IMR-90 (cell line): ENCODE results near the gene COL23A1. TPM values are rescaled to one million over a fixed set of nuclear protein-coding genes. Genes with fewer than 3 reads are reported as not detected.

ENCODE experiments used
- ATAC-seq: fragments of 200-7000 bp; cut with Tn5 transposase; 2 replicates; pipeline ENCODE4 v1.9.1; 2020; ENCODE audit warnings: low read depth, mild to moderate bottlenecking, moderate library complexity
- BruUV-seq: library from RNA; stranded (reverse); fragments of 400-500 nt; replicated peaks from 2 replicates; lab custom pipeline; 2021; lab: Mats Ljungman, UMichigan
- CTCF ChIA-PET: fragments of 300-600 bp; formaldehyde crosslinking; extraction: SDS; loops from one replicate; lab custom pipeline; 2021; ENCODE audit warnings: antibody characterized with exemption; lab: Yijun Ruan, JAX
- POLR2A ChIA-PET: fragments of 300-600 bp; sonication (Branson Sonifier 250); formaldehyde crosslinking; loops from one replicate; lab custom pipeline; 2022; ENCODE audit warnings: antibody characterized with exemption; ENCODE audit not compliant: unreplicated experiment; lab: Charles Lee
- DNase-seq: peaks from one replicate; pipeline ENCODE4 v3.0.0; 2013
- H2AFZ ChIP-seq: replicated peaks from 2 replicates; pipeline ENCODE3; 2013; ENCODE audit warnings: low read length, mild to moderate bottlenecking; ENCODE audit not compliant: poor library complexity
- H2AK5ac ChIP-seq: 2 replicates; pipeline ENCODE4 v1.6.1; 2013; ENCODE audit warnings: low read depth, low read length, inconsistent platforms
- H2AK9ac ChIP-seq: replicated peaks from 2 replicates; pipeline ENCODE3; 2013; ENCODE audit warnings: mild to moderate bottlenecking, low read depth, low read length, moderate library complexity; ENCODE audit not compliant: poor library complexity
- H2BK120ac ChIP-seq: 2 replicates; pipeline ENCODE4 v1.6.1; 2013; ENCODE audit warnings: low read depth, low read length, inconsistent platforms
- H2BK15ac ChIP-seq: 3 replicates; pipeline ENCODE4 v1.6.1; 2013; ENCODE audit warnings: low read depth, low read length, inconsistent platforms
- H2BK20ac ChIP-seq: 2 replicates; pipeline ENCODE4 v1.6.1; 2013; ENCODE audit warnings: low read depth, mild to moderate bottlenecking, inconsistent platforms, low read length, moderate library complexity
- H2BK5ac ChIP-seq: 2 replicates; pipeline ENCODE4 v1.6.1; 2013; ENCODE audit warnings: mild to moderate bottlenecking, low read depth, low read length, inconsistent platforms; ENCODE audit not compliant: poor library complexity, severe bottlenecking
- H3K14ac ChIP-seq: replicated peaks from 2 replicates; pipeline ENCODE4 v1.6.1; 2013; ENCODE audit warnings: low read depth, low read length, inconsistent platforms
- H3K18ac ChIP-seq: 2 replicates; pipeline ENCODE4 v1.6.1; 2013; ENCODE audit warnings: low read depth, low read length, control low read depth
- H3K23ac ChIP-seq: 2 replicates; pipeline ENCODE4 v1.6.1; 2013; ENCODE audit warnings: low read depth, low read length, inconsistent platforms
- H3K27ac ChIP-seq: 2 replicates; pipeline ENCODE4 v1.5.1; 2013; ENCODE audit warnings: mild to moderate bottlenecking, control low read depth, low read length; ENCODE audit not compliant: insufficient read depth
- H3K27me3 ChIP-seq: 2 replicates; pipeline ENCODE4 v1.6.1; 2013; ENCODE audit warnings: low read length; ENCODE audit not compliant: control insufficient read depth, insufficient read depth
- H3K36me3 ChIP-seq: 2 replicates; pipeline ENCODE4 v1.6.1; 2013; ENCODE audit warnings: low read length, mixed read lengths; ENCODE audit not compliant: control insufficient read depth, insufficient read depth
- H3K4ac ChIP-seq: 2 replicates; pipeline ENCODE4 v1.6.1; 2013; ENCODE audit warnings: low read depth, low read length, inconsistent platforms
- H3K4me1 ChIP-seq: 2 replicates; pipeline ENCODE4 v1.6.1; 2013; ENCODE audit warnings: low read length, mixed read lengths; ENCODE audit not compliant: control insufficient read depth, insufficient read depth
- H3K4me2 ChIP-seq: 2 replicates; pipeline ENCODE4 v1.6.1; 2013; ENCODE audit warnings: low read depth, mild to moderate bottlenecking, control low read depth, low read length, moderate library complexity
- H3K4me3 ChIP-seq: 2 replicates; pipeline ENCODE4 v1.5.1; 2013; ENCODE audit warnings: low read depth, mild to moderate bottlenecking, control low read depth, low read length, moderate library complexity; ENCODE audit not compliant: insufficient read depth
- H3K56ac ChIP-seq: 2 replicates; pipeline ENCODE4 v1.6.1; 2013; ENCODE audit warnings: low read length, inconsistent platforms; ENCODE audit not compliant: insufficient read depth; ENCODE audit errors: extremely low read depth
- H3K79me1 ChIP-seq, 2 experiments: 2 replicates each; pipeline ENCODE4 v1.6.1; 2013; ENCODE audit warnings: low read length in 2 of 2, inconsistent platforms in 1 of 2, low read depth in 1 of 2
- H3K9ac ChIP-seq: 2 replicates; pipeline ENCODE4 v1.6.1; 2013; ENCODE audit warnings: low read depth, low read length, control low read depth
- H3K9me1 ChIP-seq: 2 replicates; pipeline ENCODE4 v1.6.1; 2013; ENCODE audit warnings: low read length, inconsistent platforms; ENCODE audit not compliant: insufficient read depth
- H3K9me3 ChIP-seq: 2 replicates; pipeline ENCODE4 v1.6.1; 2013; ENCODE audit warnings: low read length; ENCODE audit not compliant: control insufficient read depth, insufficient read depth
- H4K20me1 ChIP-seq: 2 replicates; pipeline ENCODE4 v1.6.1; 2013; ENCODE audit warnings: low read length, inconsistent platforms; ENCODE audit not compliant: insufficient read depth
- H4K5ac ChIP-seq: 2 replicates; pipeline ENCODE4 v1.6.1; 2013; ENCODE audit warnings: mild to moderate bottlenecking, low read depth, low read length, control low read depth
- H4K8ac ChIP-seq, 2 experiments: 2 replicates each; pipeline ENCODE4 v1.6.1; 2013; ENCODE audit warnings: low read depth in 2 of 2, low read length in 2 of 2, control low read depth in 1 of 2, inconsistent platforms in 1 of 2
- H4K91ac ChIP-seq: 2 replicates; pipeline ENCODE4 v1.6.1; 2013; ENCODE audit warnings: low read depth, low read length, inconsistent platforms; ENCODE audit not compliant: insufficient read depth
- BHLHE40 ChIP-seq: fragments of 150-350 bp; IDR thresholded peaks from 2 replicates; pipeline ENCODE4 v1.6.1; 2016; ENCODE audit warnings: mild to moderate bottlenecking, low read depth, low read length
- CEBPB ChIP-seq: IDR thresholded peaks from 2 replicates; pipeline ENCODE4 v1.6.1; 2012; ENCODE audit warnings: low read depth, low read length, improper control_type of control experiment
- CHD1 ChIP-seq: IDR thresholded peaks from 2 replicates; pipeline ENCODE4 v1.6.1; 2012; ENCODE audit warnings: low read depth, low read length, improper control_type of control experiment
- FOS ChIP-seq: fragments of 150-350 bp; IDR thresholded peaks from 2 replicates; pipeline ENCODE4 v1.6.1; 2016; ENCODE audit warnings: low read depth, low read length
- MAFK ChIP-seq: IDR thresholded peaks from 2 replicates; pipeline ENCODE4 v1.6.1; 2012; ENCODE audit warnings: low read depth, low read length, improper control_type of control experiment
- MAZ ChIP-seq: IDR thresholded peaks from 2 replicates; pipeline ENCODE4 v1.6.1; 2012; ENCODE audit warnings: low read depth, mild to moderate bottlenecking, low read length, improper control_type of control experiment, moderate library complexity, borderline replicate concordance
- MXI1 ChIP-seq: IDR thresholded peaks from 2 replicates; pipeline ENCODE4 v1.6.1; 2012; ENCODE audit warnings: low read depth, mild to moderate bottlenecking, low read length, moderate library complexity, borderline replicate concordance
- NFE2L2 ChIP-seq: fragments of 150-350 bp; IDR thresholded peaks from 2 replicates; pipeline ENCODE4 v1.6.1; 2016; ENCODE audit warnings: low read depth, mild to moderate bottlenecking, low read length
- POLR2A ChIP-seq: IDR thresholded peaks from 2 replicates; pipeline ENCODE4 v1.6.1; 2012; ENCODE audit warnings: mild to moderate bottlenecking, low read depth, low read length
- RAD21 ChIP-seq: IDR thresholded peaks from 2 replicates; pipeline ENCODE4 v1.6.1; 2012; ENCODE audit warnings: low read length, improper control_type of control experiment
- RCOR1 ChIP-seq: IDR thresholded peaks from 2 replicates; pipeline ENCODE4 v1.6.1; 2012; ENCODE audit warnings: mild to moderate bottlenecking, low read length, improper control_type of control experiment; ENCODE audit not compliant: insufficient replicate concordance
- RFX5 ChIP-seq: IDR thresholded peaks from 2 replicates; pipeline ENCODE4 v1.8.0; 2012; ENCODE audit warnings: low read depth, mild to moderate bottlenecking, low read length, moderate library complexity
- SMC3 ChIP-seq: fragments of 150-350 bp; IDR thresholded peaks from 2 replicates; pipeline ENCODE4 v1.6.1; 2016; ENCODE audit warnings: low read depth, mild to moderate bottlenecking, antibody characterized with exemption, low read length, moderate library complexity
- WGBS, 2 experiments: methylation state at CpG; one replicate each; pipeline versions ENCODE4 v1.1.5 to v1.1.7; 2013; ENCODE audit warnings: missing lambda C conversion rate in 2 of 2; ENCODE audit not compliant: insufficient read length in 1 of 2; ENCODE audit errors: extremely low coverage in 2 of 2; 5-methylcytosine and 5-hydroxymethylcytosine counted together
- dilution Hi-C: fragments of 300-500 bp; cut with HindIII; formaldehyde crosslinking; loops from one replicate; pipeline ENCODE4 v1.14.3; 2018; ENCODE audit warnings: low sequenced_read_pairs; ENCODE audit not compliant: unreplicated experiment
- in situ Hi-C: fragments of 300-500 bp; cut with MboI; formaldehyde crosslinking; loops from 3 replicates; pipeline ENCODE4 v1.14.3; 2019; ENCODE audit warnings: low sequenced_read_pairs, inconsistent platforms, mixed read lengths
- intact Hi-C: fragments of 100-400 bp; cut with micrococcal nuclease; formaldehyde crosslinking; loops from 2 replicates; pipeline ENCODE4 v1.10.0; 2022
- polyA plus RNA-seq, 3 experiments: library from polyadenylated mRNA; depleted of rRNA; stranded (reverse); fragments of >200 nt; gene quantifications; 2 replicates each; pipeline ENCODE4 v1.2.3, GENCODE V29; 2012; ENCODE audit warnings: low replicate concordance in 1 of 3
- total RNA-seq: library from RNA; depleted of rRNA; stranded (reverse); fragments of >200 nt; gene quantifications from 2 replicates; pipeline ENCODE4 v1.2.3, GENCODE V29; 2012
- TF ChIP-seq, protein P1 (sequence below): fragments of 150-350 bp; IDR thresholded peaks from 2 replicates; pipeline ENCODE4 v1.6.1; 2017; ENCODE audit warnings: mild to moderate bottlenecking, antibody characterized with exemption, low read length, low read depth
- TF ChIP-seq, protein P2 (sequence below): fragments of 150-350 bp; IDR thresholded peaks from 2 replicates; pipeline ENCODE4 v1.6.1; 2016; ENCODE audit warnings: low read depth, mild to moderate bottlenecking, low read length, moderate library complexity, borderline replicate concordance
- TF ChIP-seq, protein P3 (sequence below): conservative IDR thresholded peaks from 2 replicates; pipeline ENCODE4 v1.5.1; 2012; ENCODE audit warnings: mild to moderate bottlenecking, low read depth, low read length, improper control_type of control experiment

The COL23A1 gene
- total and polyA plus RNA-seq, 2 of the 4 experiments (the other 2 are of a cell fraction): not detected

DNA sequence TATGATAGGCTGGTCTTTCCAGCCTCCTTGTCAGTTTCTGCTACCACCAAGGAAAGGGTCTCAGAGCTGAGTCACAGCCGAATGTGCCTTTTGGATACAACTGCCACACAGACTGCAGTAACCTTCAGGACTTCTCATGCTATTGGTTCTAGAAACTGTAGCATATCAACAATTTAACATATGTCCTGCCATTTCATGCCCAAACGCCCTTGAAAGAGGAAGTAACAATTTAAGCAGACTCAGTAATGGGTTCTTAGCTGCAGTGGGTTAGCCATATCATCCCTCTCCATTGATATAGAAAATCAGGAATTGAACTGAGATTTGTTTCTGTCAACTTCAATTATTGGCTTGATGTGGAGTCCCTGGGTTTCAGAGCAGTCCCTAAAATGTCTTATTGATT, 40.8 kb upstream of the COL23A1 start:
- H2BK20ac ChIP-seq: no peak overlapping the region
- CTCF ChIA-PET: no interaction called here
- no peak overlapping the region for H4K5ac ChIP-seq
- peak overlapping the region; percentile 4 for H2AFZ ChIP-seq
- no peaks in the 10 kb centered on the region; the same call in none of the 2 replicates for H3K27me3 ChIP-seq
- H2BK5ac ChIP-seq: no peak overlapping the region
- H3K79me1 ChIP-seq: peaks cover 0 to 4% of the 10 kb centered on the region in 2 experiments; a peak in 1 of 4 replicates
- H2AK5ac ChIP-seq: no peak overlapping the region
- dilution Hi-C loops: no loop called here
- H3K14ac ChIP-seq: no peak overlapping the region
- H3K4me1 ChIP-seq: no peaks in the 10 kb centered on the region
- no peak overlapping the region for H4K8ac ChIP-seq
- H2BK120ac ChIP-seq: no peak overlapping the region
- in situ Hi-C loops: no loop called here
- H3K4me3 ChIP-seq: no peak overlapping the region
- no peak overlapping the region for H3K4me2 ChIP-seq
- no peak overlapping the region for H3K9ac ChIP-seq
- intact Hi-C loops: no loop called here
- no peak overlapping the region for H3K27ac ChIP-seq
- DNase-seq (no peak), ATAC-seq (no peak)
- no peak overlapping the region for H3K23ac ChIP-seq
- H3K9me3 ChIP-seq: no peaks in the 10 kb centered on the region
- no TSS peak for BruUV-seq
- H3K18ac ChIP-seq: no peak overlapping the region
- no peak overlapping the region for H2BK15ac ChIP-seq
- POLR2A ChIA-PET: no interaction called here
- H4K91ac ChIP-seq: no peak overlapping the region
- H4K20me1 ChIP-seq: peaks cover 5% of the 10 kb centered on the region
- H2AK9ac ChIP-seq: no peak overlapping the region
- no peaks in the 10 kb centered on the region for H3K9me1 ChIP-seq
- WGBS, 2 experiments: 40% methylated on average over 1 of the region's 2 CpGs; no CpG with 5 or more reads in 1 of the 2 experiments
- no peak for TF ChIP-seq CEBPB
- TF ChIP-seq, protein P1, sequence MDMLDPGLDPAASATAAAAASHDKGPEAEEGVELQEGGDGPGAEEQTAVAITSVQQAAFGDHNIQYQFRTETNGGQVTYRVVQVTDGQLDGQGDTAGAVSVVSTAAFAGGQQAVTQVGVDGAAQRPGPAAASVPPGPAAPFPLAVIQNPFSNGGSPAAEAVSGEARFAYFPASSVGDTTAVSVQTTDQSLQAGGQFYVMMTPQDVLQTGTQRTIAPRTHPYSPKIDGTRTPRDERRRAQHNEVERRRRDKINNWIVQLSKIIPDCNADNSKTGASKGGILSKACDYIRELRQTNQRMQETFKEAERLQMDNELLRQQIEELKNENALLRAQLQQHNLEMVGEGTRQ: no peak
- no peak for TF ChIP-seq POLR2A
- no peak for TF ChIP-seq MAZ
- no peak for TF ChIP-seq CHD1
- TF ChIP-seq, protein P2, sequence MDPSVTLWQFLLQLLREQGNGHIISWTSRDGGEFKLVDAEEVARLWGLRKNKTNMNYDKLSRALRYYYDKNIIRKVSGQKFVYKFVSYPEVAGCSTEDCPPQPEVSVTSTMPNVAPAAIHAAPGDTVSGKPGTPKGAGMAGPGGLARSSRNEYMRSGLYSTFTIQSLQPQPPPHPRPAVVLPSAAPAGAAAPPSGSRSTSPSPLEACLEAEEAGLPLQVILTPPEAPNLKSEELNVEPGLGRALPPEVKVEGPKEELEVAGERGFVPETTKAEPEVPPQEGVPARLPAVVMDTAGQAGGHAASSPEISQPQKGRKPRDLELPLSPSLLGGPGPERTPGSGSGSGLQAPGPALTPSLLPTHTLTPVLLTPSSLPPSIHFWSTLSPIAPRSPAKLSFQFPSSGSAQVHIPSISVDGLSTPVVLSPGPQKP: no peak
- no peak for TF ChIP-seq RCOR1
- no peak for TF ChIP-seq BHLHE40
- TF ChIP-seq, protein P3, sequence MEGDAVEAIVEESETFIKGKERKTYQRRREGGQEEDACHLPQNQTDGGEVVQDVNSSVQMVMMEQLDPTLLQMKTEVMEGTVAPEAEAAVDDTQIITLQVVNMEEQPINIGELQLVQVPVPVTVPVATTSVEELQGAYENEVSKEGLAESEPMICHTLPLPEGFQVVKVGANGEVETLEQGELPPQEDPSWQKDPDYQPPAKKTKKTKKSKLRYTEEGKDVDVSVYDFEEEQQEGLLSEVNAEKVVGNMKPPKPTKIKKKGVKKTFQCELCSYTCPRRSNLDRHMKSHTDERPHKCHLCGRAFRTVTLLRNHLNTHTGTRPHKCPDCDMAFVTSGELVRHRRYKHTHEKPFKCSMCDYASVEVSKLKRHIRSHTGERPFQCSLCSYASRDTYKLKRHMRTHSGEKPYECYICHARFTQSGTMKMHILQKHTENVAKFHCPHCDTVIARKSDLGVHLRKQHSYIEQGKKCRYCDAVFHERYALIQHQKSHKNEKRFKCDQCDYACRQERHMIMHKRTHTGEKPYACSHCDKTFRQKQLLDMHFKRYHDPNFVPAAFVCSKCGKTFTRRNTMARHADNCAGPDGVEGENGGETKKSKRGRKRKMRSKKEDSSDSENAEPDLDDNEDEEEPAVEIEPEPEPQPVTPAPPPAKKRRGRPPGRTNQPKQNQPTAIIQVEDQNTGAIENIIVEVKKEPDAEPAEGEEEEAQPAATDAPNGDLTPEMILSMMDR: no peak
- no peak for TF ChIP-seq RFX5
- no peak for TF ChIP-seq NFE2L2
- TF ChIP-seq RAD21: no peak
- TF ChIP-seq SMC3: no peak
- TF ChIP-seq MXI1: no peak
- TF ChIP-seq MAFK: no peak
- TF ChIP-seq FOS: no peak
- no peak overlapping the region for H3K4ac ChIP-seq
- H3K36me3 ChIP-seq: no peaks in the 10 kb centered on the region
- no peak overlapping the region for H3K56ac ChIP-seq
